Astrocyte (in vitro differentiated cells and primary cell): Measurements from ENCODE around the gene FBXO7. TPM values are rescaled to one million over a fixed set of nuclear protein-coding genes. Genes with fewer than 3 reads are reported as not detected.
A peak's percentile ranks its signal among the peaks of the same experiment; 100 is the strongest.

Experiments used
- DNase-seq: peaks from one replicate; pipeline ENCODE4 v3.0.0-alpha.2; 2010; ENCODE audit warnings: low read depth
- FAIRE-seq: peaks from 2 replicates; lab custom pipeline; 2011; peaks lifted over from hg19 to GRCh38; lab: Jason Lieb, UNC
- H2AFZ ChIP-seq: 2 replicates; pipeline ENCODE4 v1.6.0; 2012; ENCODE audit warnings: low read depth, low read length, inconsistent platforms
- H3K27ac ChIP-seq: 2 replicates; pipeline ENCODE4 v1.5.1; 2011; ENCODE audit warnings: low read depth, low read length, inconsistent platforms
- H3K27me3 ChIP-seq: 2 replicates; pipeline ENCODE4 v1.6.0; 2011; ENCODE audit warnings: low read length, inconsistent platforms; ENCODE audit not compliant: insufficient read depth
- H3K36me3 ChIP-seq: 2 replicates; pipeline ENCODE4 v1.5.1; 2011; ENCODE audit warnings: low read length, inconsistent platforms; ENCODE audit not compliant: insufficient read depth
- H3K4me1 ChIP-seq: 2 replicates; pipeline ENCODE4 v1.5.1; 2011; ENCODE audit warnings: low read length, inconsistent platforms; ENCODE audit not compliant: insufficient read depth
- H3K4me2 ChIP-seq: 2 replicates; pipeline ENCODE4 v1.6.0; 2012; ENCODE audit warnings: low read length, inconsistent platforms
- H3K4me3 ChIP-seq: 2 replicates; pipeline ENCODE4 v1.5.1; 2011; ENCODE audit warnings: low read depth, mild to moderate bottlenecking, low read length, inconsistent platforms; ENCODE audit not compliant: insufficient read depth
- H3K79me2 ChIP-seq: 2 replicates; pipeline ENCODE4 v1.6.0; 2012; ENCODE audit warnings: mild to moderate bottlenecking, low read length, inconsistent platforms; ENCODE audit not compliant: insufficient read depth
- H3K9ac ChIP-seq: 2 replicates; pipeline ENCODE4 v1.6.0; 2012; ENCODE audit warnings: mild to moderate bottlenecking, low read length, inconsistent platforms
- H3K9me3 ChIP-seq: 2 replicates; pipeline ENCODE4 v1.5.1; 2012; ENCODE audit warnings: low read depth, mild to moderate bottlenecking, low read length, inconsistent platforms; ENCODE audit not compliant: insufficient read depth
- H4K20me1 ChIP-seq: 2 replicates; pipeline ENCODE4 v1.6.0; 2012; ENCODE audit warnings: low read length, inconsistent platforms; ENCODE audit not compliant: insufficient read depth
- H3K27ac Mint-ChIP-seq: one replicate; pipeline ENCODE4 v1.8.0; 2021; ENCODE audit warnings: mild to moderate bottlenecking, mixed read lengths; ENCODE audit not compliant: unreplicated experiment
- H3K27me3 Mint-ChIP-seq: one replicate; pipeline ENCODE4 v1.8.0; 2021; ENCODE audit warnings: low read depth, mixed read lengths; ENCODE audit not compliant: unreplicated experiment
- H3K36me3 Mint-ChIP-seq: one replicate; pipeline ENCODE4 v1.8.0; 2021; ENCODE audit warnings: low read depth, mixed read lengths; ENCODE audit not compliant: unreplicated experiment
- H3K4me1 Mint-ChIP-seq: one replicate; pipeline ENCODE4 v1.8.0; 2021; ENCODE audit warnings: low read depth, mixed read lengths; ENCODE audit not compliant: unreplicated experiment
- H3K4me3 Mint-ChIP-seq: one replicate; pipeline ENCODE4 v1.8.0; 2021; ENCODE audit warnings: mild to moderate bottlenecking, moderate library complexity, mixed read lengths; ENCODE audit not compliant: unreplicated experiment
- H3K9me3 Mint-ChIP-seq: one replicate; pipeline ENCODE4 v1.8.0; 2021; ENCODE audit warnings: mild to moderate bottlenecking, mixed read lengths; ENCODE audit not compliant: unreplicated experiment
- CTCF ChIP-seq: IDR thresholded peaks from 2 replicates; pipeline ENCODE4 v1.5.1; 2011; ENCODE audit warnings: low read depth, mild to moderate bottlenecking, inconsistent platforms, low read length, moderate library complexity; ENCODE audit not compliant: insufficient read depth
- EZH2 ChIP-seq: IDR thresholded peaks from 2 replicates; pipeline ENCODE4 v1.6.1; 2012; ENCODE audit warnings: mild to moderate bottlenecking, low read length, inconsistent platforms; ENCODE audit not compliant: insufficient read depth
- total RNA-seq: library from RNA; stranded (reverse); gene quantifications from 2 replicates; pipeline ENCODE4 v1.2.1, GENCODE V29; 2021

Gene FBXO7
- total RNA-seq, 1 donor from 2014 or later, result 85.9 TPM

- H3K27ac Mint-ChIP-seq, result no peak overlapping the region
- H3K4me3 ChIP-seq, result no peak overlapping the region
- H3K9me3 ChIP-seq, result peaks cover 2% of the 10 kb centered on the region
- H3K9me3 Mint-ChIP-seq, result no peaks in the 10 kb centered on the region
- H3K27ac ChIP-seq, result no peak overlapping the region
- H3K4me3 Mint-ChIP-seq, result no peak overlapping the region
- no peaks in the 10 kb centered on the region for H3K4me1 ChIP-seq
- FAIRE-seq, result no peak
- H3K36me3 Mint-ChIP-seq, result no peaks in the 10 kb centered on the region
- H2AFZ ChIP-seq, result no peak overlapping the region
- H3K36me3 ChIP-seq, result no peaks in the 10 kb centered on the region
- H3K79me2 ChIP-seq, result no peaks in the 10 kb centered on the region
- no peaks in the 10 kb centered on the region for H4K20me1 ChIP-seq
- no peak overlapping the region for H3K9ac ChIP-seq
- no peak for DNase-seq
- peaks cover 19% of the 10 kb centered on the region for H3K27me3 ChIP-seq
- H3K27me3 Mint-ChIP-seq, result peaks cover 44% of the 10 kb centered on the region
- H3K4me1 Mint-ChIP-seq, result peaks cover 8% of the 10 kb centered on the region
- TF ChIP-seq EZH2 (no peak), CTCF (no peak)
- no peak overlapping the region for H3K4me2 ChIP-seq
These were observed 8.9 kb upstream of the FBXO7 start for GRCh38 chr22:32465661-32466060.

- Histone ChIP-seq H2AFZ (no peak overlapping the region), H3K9ac (no peak overlapping the region), H3K79me2 (no peaks in the 10 kb centered on the region), H3K27me3 (peaks cover 17% of the 10 kb centered on the region), H3K4me3 (no peak overlapping the region), H3K4me2 (no peak overlapping the region), H3K27ac (no peak overlapping the region), H3K36me3 (no peaks in the 10 kb centered on the region), H4K20me1 (no peaks in the 10 kb centered on the region), H3K9me3 (no peaks in the 10 kb centered on the region), H3K4me1 (no peaks in the 10 kb centered on the region)
- DNase-seq (peak; percentile 12), FAIRE-seq (no peak)
- Mint-ChIP-seq H3K9me3 (no peaks in the 10 kb centered on the region), H3K27ac (no peak overlapping the region), H3K4me3 (no peak overlapping the region), H3K27me3 (peaks cover 36% of the 10 kb centered on the region), H3K4me1 (peaks cover 8% of the 10 kb centered on the region), H3K36me3 (no peaks in the 10 kb centered on the region)
- TF ChIP-seq EZH2, result no peak
- no peak for TF ChIP-seq CTCF
These were observed 8.1 kb upstream of the FBXO7 start for GRCh38 chr22:32466496-32466895.

GRCh38 chr22:32469799-32470212 is 4.8 kb upstream of the FBXO7 start:
- Histone ChIP-seq H3K27ac (no peak overlapping the region), H3K9ac (no peak overlapping the region), H3K4me2 (no peak overlapping the region), H4K20me1 (no peaks in the 10 kb centered on the region), H3K27me3 (peaks cover 4% of the 10 kb centered on the region), H3K4me1 (peaks cover 7% of the 10 kb centered on the region), H3K9me3 (no peaks in the 10 kb centered on the region), H3K36me3 (no peaks in the 10 kb centered on the region), H3K4me3 (no peak overlapping the region), H3K79me2 (peaks cover under 1% of the 10 kb centered on the region), H2AFZ (peak overlapping the region; percentile 44)
- DNase-seq (peak; percentile 57), FAIRE-seq (peak; percentile 85)
- no peaks in the 10 kb centered on the region for H3K36me3 Mint-ChIP-seq
- H3K4me3 Mint-ChIP-seq, result no peak overlapping the region
- H3K27ac Mint-ChIP-seq, result peak overlapping the region; percentile 87
- no peaks in the 10 kb centered on the region for H3K9me3 Mint-ChIP-seq
- H3K27me3 Mint-ChIP-seq, result peaks cover 14% of the 10 kb centered on the region
- TF ChIP-seq EZH2, result no peak
- no peak for TF ChIP-seq CTCF
- H3K4me1 Mint-ChIP-seq, result peaks cover 8% of the 10 kb centered on the region
